Jurkat, Clone E6-1 (cell line): ENCODE results near the gene HPS6. TPM values are rescaled to one million over a fixed set of nuclear protein-coding genes. Genes with fewer than 3 reads are reported as not detected.
A peak's percentile ranks its signal among the peaks of the same experiment; 100 is the strongest.
"Not testable (repeated sequence)": the region's sequence is repeated elsewhere in the genome, so short reads cannot be mapped to it uniquely, and the experiment has no call there.

ENCODE experiments used
- DNase-seq: peaks from one replicate; pipeline ENCODE4 v3.0.0-alpha.2; 2011; ENCODE audit warnings: low read depth, low spot score
- H3K4me3 ChIP-seq: 2 replicates; pipeline ENCODE4 v1.5.1; 2011; ENCODE audit warnings: mild to moderate bottlenecking, low read length, control low read depth, moderate library complexity
- polyA plus RNA-seq: library from polyadenylated mRNA; unstranded; fragments of >200 nt; gene quantifications from one replicate; pipeline ENCODE4 v1.2.1, GENCODE V29; 2012; ENCODE audit warnings: missing spikeins; ENCODE audit not compliant: insufficient read length, insufficient read depth

Gene HPS6
- 17.4 TPM for polyA plus RNA-seq

DNA sequence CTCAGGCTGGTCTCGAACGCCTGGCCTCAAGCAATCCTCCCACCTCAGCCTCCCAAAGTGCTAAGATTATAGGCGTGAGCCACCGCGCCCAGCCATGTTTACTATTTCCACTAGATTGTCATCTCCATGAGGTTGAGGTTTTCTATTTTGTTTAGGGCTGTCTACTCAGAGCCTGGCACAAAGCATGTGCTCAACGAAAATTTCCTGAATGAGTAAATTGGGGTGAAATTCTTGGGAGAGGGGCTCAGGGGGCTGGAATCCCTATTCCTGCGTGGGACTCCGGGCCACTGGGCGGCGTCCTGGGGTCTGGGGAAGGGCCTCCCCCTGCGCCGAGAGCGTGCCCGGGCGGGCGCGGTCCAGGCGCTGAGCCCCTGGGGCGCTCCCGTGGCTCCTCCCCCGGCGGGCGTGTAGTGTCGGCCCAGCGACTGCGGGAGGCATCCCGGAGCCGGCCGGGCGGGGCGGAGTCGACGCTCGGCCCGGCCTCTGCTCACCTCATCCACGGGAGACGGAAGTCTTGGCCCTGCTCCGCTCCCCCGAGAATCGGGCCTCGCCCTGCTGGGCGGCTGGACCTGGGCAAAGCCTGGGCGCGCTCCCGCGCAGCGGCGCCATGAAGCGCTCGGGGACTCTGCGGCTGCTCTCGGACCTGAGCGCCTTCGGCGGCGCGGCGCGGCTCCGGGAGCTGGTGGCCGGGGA is at the start of gene HPS6:
TSS of gene HPS6 (plus strand) at position 482 of the 693 bp plus-strand sequence. CDS start at position 608, 126 bp downstream.
- peak; percentile 71 for DNase-seq
- peak within 1 kb of the TSS; percentile 67 for H3K4me3 ChIP-seq

DNA sequence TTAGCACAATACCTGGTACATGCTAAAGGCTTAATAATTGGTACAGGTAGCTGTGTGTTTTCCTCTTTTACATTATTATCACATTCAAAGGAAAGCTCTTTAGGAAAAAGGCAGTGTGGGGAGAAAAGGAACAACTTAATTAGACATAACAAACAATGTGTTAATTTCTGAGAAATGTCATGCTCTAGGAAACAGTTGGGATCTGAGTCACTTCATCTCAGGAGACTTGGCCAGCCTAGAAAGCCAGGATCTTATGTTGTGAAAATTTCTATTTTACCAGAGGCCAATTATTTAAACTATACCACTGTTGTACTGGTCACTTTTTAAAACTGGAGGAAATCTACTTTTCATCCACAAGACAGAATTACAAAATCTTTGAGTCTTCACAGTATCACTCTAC is 48.7 kb upstream of the HPS6 start:
- H3K4me3 ChIP-seq: no peak overlapping the region
- no peak for DNase-seq

DNA sequence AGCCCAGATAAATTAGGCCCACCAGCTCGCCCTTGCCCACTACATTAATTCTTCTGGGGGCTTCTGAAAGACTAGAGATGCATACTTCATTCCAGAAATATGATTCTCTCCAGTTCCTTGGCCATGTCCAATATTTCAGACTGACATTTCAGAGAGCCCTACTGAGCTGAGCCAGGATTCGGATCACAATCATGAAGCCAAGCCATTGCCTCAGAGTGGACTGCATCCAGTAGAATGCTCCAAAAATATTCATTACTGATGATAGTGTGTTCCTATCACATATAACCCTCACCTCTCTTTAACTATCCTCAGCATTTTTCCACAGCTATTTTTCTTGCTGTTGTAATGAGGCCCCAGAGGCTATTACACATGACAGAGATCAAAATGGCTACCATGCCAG is 47.9 kb upstream of the HPS6 start:
- H3K4me3 ChIP-seq: no peak overlapping the region
- no peak for DNase-seq

DNA sequence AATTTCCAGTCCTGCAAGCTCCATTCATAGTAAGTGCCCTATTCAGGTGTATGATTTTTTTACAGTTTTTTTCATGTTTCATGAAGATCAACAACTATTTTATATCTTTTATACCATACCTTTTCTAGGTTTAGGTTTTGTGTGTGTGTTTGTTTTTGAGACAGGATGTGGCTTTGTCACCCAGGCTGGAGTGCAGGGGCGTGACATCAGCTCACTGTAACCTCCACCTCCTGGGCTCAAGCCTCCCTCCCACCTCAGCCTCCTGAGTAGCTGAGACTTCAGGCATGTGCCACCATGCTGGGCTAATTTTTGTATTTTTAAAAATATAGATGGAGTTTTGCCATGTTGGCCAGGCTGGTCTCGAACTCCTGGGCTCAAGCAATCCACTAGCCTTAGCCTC is 44.2 kb upstream of the HPS6 start:
- peak; percentile 45 for DNase-seq
- H3K4me3 ChIP-seq: no peak overlapping the region

DNA sequence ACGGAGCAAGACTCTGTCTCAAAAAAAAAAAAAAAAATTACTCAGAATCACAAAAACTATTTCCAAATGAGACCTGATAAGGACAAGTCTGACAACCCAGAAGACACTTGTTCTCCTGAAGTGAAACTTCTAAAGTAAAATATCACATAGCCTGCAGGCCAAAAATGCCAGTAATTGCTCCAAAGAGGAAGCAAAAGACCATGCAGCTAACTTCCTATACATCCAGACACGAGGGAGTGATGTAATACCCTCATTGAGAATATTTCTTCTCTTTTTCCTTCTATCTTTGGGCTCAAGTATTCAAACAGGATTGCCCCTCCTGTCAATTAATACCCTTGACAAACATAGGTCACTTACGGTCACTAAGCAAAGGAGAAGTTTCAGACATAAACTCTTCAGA is 40.4 kb upstream of the HPS6 start:
- DNase-seq: no peak
- H3K4me3 ChIP-seq: no peak overlapping the region

DNA sequence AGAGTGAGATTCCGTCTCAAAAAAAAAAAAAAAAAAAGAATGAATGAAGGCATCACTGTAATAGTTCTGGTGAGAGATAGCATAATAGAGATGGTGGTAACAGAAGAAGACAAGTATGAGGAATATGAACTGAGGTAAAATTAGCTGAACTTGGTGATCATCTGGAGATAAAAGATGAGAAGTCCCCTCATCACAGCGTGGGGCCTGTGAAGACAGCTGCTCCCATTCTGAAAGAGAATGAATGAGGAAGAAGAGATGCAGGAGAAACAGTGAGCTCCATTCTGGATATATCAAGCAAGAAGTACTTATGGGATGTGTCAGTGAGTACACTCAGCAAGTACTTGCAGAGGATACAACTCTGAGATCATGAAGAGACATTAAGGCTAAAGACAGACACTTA is 37.9 kb upstream of the HPS6 start:
- H3K4me3 ChIP-seq: no peak overlapping the region
- no peak for DNase-seq

DNA sequence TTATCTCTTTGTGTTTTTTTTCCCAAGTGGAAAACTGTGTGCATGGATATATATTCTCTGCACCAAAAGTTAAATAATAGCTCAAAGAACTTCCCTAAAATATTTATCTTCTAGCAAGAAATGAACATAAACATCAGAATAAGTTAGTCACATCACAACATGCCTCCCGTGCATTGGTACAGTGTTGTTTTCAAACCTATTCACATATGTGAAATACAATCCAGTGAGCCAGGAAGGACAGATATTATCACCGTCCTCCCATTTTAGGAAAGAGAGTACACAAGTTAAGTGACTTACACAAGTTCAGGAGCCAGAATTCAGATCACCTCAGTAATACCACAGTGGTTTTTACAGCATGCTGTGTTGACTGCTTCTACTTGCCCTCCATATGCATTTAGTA is 31.4 kb upstream of the HPS6 start:
- DNase-seq: no peak
- no peak overlapping the region for H3K4me3 ChIP-seq

DNA sequence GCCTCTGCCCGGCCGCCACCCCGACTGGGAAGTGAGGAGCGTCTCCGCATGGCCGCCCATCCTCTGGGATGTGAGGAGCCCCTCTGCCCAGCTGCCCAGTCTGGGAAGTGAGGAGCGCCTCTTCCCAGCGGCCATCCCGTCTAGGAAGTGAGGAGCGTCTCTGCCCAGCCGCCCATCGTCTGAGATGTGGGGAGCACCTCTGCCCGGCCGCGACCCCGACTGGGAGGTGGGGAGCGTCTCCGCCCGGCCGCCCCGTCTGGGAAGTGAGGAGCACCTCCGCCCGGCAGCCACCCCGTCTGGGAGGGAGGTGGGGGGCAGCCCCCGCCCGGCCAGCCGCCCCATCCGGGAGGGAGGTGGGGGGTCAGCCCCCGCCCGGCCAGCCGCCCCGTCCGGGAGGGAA is 29.3 kb upstream of the HPS6 start:
- not testable (repeated sequence) for H3K4me3 ChIP-seq, DNase-seq

DNA sequence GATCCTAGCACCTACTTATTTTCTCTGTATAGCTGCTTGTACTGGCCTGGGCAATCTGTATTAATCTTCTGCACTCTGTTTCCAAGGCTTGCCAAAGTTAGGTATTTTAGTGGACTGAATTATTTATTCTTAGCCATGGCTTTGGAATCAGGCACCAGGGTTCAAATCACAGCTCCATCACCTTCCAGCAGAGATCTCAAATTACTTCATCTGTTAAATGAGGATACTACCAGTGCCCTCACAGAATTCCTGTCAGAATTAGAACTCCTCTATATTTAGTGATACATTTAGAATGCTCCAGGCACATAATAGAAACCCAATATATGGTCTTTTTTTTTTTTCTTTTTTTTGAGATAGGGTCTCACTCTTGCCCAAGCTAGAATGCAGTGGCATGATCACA is 26.7 kb upstream of the HPS6 start:
- H3K4me3 ChIP-seq: no peak overlapping the region
- DNase-seq: no peak

DNA sequence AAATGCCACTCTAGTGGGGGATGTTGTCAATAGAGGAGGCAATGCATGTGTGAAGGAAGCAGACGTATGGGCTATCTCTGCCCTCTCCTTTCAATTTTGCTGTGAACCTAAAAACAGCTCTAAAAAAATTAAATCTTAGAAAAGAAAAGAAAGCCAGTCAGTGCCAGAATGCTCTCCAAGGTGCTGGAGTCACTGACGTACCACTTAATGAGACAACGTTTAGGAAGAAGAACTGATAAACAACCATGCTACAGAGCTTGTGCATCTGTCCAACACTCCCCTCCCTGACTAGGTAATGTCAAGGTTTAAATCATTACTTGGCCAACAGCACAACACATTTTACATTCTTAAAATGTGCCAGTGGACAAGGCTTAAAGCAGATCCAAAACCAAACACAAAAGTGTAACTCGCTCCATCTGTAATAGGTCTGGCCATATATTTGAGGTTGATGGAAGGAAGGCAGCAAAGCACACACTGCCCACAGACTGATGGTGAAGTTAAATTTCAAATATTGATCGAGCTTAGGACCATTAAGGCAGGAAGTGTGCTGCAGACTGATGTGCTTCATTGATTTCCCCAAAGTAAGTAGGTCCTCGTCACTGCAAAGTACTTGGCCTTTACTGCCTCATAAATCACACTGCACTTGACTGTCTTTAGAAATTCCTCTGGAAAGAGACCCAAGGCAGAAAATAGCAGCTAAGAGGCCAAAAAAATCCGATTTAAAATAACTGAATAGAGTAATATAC is 24.7 kb upstream of the HPS6 start:
- no peak for DNase-seq

DNA sequence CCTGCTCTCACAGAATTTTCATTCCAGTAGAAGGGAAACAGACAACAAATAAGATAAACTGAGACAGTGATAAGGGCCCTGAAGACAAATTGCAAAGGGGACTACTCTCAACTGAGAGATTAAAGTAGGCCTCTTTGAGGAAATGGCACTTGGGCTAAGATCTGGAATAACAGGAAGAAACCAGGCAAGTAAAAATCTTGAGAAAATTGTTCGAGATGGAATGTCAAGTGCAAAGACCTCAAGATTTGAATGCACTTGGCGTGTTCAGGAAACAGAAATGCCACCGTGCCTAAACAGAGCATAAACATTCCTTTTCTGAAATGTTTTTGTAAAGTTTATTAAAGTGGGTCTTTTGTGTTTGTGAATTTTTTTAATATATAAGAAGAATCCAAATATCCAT is 19.9 kb upstream of the HPS6 start:
- DNase-seq: no peak
- H3K4me3 ChIP-seq: no peak overlapping the region

More for the DNA sequence above, 24.7 kb upstream of the HPS6 start:
- H3K4me3 ChIP-seq: no peak overlapping the region

DNA sequence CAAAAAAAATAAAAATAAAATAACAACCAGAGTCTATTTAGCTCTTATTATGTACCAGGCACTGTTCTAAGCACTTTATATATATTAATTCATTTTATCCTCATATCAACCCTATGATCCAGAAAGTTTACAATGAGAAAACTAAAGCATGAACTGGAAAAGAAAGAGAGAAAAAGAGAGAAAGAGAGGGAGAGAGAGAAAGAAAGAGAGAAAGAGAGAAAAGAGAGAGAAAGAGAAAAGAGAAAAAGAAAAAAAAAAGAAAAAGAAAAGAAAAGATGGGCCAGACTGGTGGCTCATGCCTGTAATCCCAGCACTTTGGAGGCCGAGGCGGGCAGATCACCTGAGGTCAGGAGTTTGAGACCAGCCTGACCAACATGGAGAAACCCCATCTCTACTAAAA is 19.1 kb upstream of the HPS6 start:
- H3K4me3 ChIP-seq: no peak overlapping the region
- no peak for DNase-seq

DNA sequence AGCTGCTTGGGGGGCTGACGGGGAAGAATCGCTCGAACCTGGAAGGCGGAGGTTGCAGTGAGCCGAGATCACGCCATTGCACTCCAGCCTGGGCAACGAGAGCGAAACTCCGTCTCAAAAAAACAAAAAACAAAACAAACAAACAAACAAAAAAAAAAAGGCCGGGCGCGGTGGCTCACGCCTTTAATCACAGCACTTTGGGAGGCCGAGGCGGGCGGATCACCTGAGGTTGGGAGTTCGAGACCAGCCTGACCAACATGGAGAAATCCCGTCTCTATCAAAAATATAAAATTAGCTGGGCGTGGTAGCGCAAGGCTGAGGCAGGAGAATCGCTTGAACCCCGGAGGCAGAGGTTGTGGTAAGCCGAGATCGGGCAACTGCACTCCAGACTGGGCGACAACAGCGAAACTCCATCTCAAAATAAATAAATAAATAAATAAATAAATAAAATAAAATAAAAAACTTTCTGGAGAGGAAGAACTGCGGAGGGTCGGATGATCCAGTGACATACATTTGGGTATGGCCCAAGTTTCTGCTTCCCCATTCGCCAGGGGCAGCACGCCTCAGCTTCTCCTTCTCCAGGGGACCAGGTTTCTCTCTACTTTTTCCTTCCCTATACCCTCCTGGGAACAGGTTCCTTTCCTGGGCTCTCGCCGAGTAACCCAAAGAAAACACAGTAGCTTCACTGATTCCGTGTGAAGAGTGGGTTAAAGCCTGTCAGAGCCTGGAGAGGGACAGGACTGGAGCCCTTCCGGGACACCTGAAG is 10.1 kb upstream of the HPS6 start:
- not testable (repeated sequence) for DNase-seq
- H3K4me3 ChIP-seq: peak overlapping the region; percentile 83

DNA sequence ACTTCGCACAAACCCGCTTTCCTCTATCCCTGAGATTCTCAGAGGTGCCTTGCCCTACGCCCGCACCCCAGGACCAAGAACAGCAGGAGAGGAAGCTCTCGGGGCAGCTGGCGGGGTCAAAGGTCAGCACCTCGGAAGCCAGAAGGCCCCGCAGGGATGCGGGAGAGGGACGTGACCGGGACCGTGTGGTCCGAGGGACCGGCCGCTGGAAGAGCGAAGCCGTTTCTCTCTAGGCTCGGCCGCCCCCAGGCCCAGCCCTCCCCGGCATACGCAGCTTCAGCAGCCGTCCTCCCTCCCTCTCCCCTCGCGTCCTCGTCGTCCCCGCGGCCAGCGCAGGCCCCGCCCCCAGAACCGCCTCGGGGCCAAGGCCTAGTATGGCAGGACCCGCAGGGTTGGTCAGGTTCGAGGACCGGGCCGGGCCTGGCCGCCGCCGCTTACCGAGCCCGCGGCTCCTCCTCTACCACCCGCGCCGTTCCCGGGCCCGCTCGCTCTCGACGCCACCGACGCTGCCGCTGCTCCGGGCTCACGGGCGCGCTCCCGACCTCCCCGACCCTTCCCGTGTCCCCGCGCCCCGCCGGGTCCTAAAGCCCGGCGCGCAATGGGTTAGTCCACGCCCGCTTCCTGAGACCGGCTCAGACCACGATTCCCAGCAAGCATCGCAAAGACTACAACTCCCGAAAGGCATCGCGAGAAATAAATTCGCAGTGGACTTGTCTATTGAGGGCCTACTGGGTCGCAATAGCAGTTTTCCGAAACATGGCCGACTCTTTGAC is 9.3 kb upstream of the HPS6 start, which contains the start of gene ARMH3:
TSS of gene ARMH3 (minus strand) at position 527 of the 773 bp plus-strand sequence. CDS start 16,059 bp downstream, outside the sequence.
- DNase-seq: peak; percentile 98
- H3K4me3 ChIP-seq: peak within 1 kb of the TSS; percentile 83

DNA sequence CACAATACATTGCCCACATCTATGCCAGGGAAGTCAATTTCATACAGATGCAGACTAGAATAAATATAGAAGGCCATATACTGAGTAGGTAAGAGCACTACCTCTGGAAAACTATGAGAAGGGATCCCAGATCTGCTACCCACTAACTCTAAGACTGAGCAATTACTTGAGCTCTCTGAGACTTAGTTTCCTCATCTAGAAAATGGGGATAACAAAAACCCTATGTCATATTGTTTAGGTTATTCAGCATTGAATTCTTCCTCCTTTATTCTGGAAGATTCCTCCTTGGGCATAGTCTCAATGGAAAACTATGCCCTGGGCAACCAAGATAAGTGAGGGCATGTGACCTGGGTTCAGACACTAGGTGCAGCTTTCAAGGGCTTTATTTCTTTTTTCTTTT is 5.2 kb upstream of the HPS6 start:
- no peak for DNase-seq
- no peak overlapping the region for H3K4me3 ChIP-seq

DNA sequence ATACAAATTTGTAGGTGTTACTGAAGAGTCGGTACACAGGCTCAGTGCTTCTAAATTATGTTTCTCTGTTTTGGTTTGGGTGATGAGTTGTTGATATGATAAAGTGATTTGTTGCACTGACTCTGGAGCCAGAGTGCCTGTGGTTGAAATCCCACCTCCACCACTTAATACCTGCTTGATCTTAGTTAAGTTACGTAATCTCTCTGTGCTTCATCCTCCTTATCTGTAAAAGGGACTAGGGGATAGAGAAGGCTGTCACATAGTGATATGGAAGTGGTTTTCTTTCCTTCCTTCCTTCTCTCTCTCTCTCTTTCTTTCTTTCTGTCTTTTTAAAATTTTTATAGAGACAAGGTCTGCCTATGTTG is 664 bp upstream of the HPS6 start:
- peak overlapping the region; percentile 67 for H3K4me3 ChIP-seq
- DNase-seq: peak; percentile 20

DNA sequence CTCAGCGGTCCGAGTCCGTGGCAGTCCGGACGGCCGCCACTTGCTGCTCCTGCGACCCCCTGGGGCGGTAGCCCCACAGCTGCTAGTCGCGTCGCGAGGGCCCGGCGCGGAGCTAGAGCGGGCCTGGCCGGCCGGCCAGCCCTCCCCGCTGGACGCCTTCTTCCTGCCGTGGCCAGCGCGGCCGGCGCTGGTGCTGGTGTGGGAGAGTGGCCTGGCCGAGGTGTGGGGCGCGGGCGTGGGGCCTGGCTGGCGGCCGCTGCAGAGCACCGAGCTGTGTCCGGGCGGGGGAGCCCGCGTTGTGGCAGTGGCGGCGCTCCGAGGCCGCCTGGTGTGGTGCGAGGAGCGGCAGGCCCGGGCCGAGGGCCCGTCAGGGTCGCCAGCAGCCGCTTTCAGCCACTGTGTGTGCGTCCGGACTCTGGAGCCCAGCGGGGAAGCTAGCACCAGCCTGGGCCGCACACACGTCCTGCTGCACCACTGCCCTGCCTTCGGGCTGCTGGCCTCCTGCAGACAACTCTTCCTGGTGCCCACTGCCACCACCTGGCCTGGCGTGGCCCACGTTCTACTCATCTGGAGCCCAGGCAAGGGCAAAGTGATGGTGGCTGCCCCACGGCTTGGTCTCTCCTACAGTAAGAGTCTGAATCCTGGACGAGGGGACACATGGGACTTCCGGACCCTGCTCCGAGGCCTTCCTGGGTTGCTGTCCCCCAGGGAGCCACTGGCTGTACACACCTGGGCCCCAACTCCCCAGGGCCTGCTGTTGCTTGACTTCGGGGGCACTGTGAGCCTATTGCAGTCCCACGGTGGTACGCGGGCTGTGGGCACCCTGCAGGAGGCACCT is 631 bp downstream of the HPS6 start:
- DNase-seq: no peak

DNA sequence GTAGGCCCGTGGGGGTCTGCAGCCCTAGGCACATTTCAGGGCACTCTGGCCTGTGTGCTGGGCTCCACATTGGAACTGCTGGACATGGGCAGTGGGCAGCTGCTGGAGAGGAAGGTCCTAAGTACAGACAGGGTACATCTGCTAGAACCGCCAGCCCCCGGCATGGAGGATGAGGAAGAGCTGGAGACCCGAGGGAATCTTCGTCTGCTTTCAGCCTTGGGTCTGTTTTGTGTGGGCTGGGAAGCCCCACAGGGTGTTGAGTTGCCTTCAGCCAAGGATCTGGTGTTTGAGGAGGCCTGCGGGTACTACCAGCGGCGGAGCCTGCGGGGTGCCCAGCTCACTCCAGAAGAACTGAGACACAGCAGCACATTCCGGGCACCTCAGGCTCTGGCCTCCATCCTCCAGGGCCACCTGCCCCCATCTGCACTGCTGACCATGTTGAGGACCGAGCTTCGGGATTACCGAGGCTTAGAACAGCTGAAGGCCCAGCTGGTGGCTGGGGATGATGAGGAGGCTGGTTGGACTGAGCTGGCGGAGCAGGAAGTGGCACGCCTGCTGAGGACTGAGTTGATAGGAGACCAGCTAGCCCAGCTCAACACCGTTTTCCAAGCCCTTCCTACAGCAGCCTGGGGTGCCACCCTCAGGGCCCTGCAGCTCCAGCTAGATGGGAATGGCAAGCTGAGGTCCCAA is 1.4 kb downstream of the HPS6 start:
- peak overlapping the region; percentile 67 for H3K4me3 ChIP-seq
- no peak for DNase-seq

More for the DNA sequence above, 631 bp downstream of the HPS6 start:
- peak overlapping the region; percentile 67 for H3K4me3 ChIP-seq
